Activated naive CD4-positive, alpha-beta T cell treated with Interleukin-2 at 50 U/mL for 16 hours (primary cell): ENCODE results near the gene UBE2R2.
A peak's percentile ranks its signal among the peaks of the same experiment; 100 is the strongest.
"Not testable (repeated sequence)": the region's sequence is repeated elsewhere in the genome, so short reads cannot be mapped to it uniquely, and the experiment has no call there.

Experiments
- DNase-seq: peaks from one replicate; pipeline ENCODE4 v3.0.0-alpha.2; 2020

The UBE2R2 gene, protein sequence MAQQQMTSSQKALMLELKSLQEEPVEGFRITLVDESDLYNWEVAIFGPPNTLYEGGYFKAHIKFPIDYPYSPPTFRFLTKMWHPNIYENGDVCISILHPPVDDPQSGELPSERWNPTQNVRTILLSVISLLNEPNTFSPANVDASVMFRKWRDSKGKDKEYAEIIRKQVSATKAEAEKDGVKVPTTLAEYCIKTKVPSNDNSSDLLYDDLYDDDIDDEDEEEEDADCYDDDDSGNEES

DNA sequence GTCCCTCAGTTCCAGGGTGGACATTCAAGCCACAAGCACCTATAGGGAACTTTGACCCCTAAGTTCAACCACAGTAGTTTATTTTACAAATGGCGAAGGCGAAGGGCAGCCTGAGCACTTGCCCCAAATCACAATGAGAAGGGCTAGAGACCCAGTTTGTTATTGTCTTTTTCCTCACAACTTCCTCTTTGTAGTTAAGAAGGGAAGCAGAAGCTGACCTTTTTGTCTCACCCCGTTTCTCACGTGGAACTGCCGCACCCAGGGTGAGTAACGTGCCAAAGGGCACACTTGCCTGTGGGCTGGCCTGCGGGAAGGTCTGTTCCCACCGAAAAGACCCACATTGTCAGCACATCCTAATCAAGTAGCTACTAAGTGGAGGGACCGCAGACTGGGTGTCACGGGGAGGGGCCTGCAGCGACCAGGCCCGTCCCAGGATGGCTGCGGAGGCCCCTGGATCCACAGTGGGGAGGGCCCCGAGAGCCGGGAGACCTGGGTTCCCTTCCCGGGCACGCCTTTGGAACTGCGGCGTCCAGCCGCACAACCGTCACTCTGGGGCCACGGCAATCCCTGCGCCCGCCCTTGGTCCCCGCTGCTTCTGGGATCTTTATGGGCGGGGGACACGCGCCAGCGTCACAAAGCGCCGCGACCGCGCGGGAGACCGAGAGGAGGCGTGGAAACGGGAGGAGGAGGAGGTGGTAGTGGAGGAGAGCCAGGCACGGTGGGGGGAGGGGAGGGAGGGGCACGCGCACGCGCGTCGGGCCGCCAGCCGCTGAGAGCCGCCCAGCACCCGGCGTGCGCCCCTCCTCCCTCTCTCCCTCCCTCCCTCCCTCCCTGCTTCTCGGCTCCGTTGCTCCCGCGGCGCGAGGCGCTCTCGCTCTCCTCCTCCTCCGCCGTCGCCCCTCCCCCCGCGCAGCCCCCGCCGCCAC, at the start of gene UBE2R2:
TSS of gene UBE2R2 (plus strand) at position 834 of the 926 bp plus-strand sequence. CDS start 598 bp downstream, outside the sequence.
- peak; percentile 90 for DNase-seq

GRCh38 chr9:33770156-33770880, 46.6 kb upstream of the UBE2R2 start:
- DNase-seq, result not testable (repeated sequence)

- DNase-seq, result not testable (repeated sequence)
Measured at GRCh38 chr9:33773135-33773534, 43.8 kb upstream of the UBE2R2 start.

GRCh38 chr9:33774074-33774659, 42.8 kb upstream of the UBE2R2 start:
- DNase-seq, result not testable (repeated sequence)

DNA sequence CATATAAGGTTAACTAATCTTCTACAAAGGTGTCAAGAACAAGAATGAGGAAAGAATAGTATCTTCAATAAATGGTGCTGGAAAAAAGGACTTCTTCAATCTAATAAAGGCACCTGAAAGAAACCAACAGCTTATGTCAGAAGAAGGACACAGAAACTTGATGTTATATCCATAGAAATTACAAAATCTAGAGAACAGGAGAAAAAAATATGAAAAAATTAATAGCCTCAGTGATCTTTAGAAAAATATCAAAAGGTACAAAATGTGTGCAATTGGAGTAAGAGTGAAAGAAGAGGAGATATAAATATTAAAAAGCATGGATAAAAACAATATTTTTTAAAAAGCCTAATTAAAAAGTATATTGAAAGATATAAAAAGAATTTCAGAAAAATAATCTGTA, 40.4 kb upstream of the UBE2R2 start:
- no peak for DNase-seq

DNA sequence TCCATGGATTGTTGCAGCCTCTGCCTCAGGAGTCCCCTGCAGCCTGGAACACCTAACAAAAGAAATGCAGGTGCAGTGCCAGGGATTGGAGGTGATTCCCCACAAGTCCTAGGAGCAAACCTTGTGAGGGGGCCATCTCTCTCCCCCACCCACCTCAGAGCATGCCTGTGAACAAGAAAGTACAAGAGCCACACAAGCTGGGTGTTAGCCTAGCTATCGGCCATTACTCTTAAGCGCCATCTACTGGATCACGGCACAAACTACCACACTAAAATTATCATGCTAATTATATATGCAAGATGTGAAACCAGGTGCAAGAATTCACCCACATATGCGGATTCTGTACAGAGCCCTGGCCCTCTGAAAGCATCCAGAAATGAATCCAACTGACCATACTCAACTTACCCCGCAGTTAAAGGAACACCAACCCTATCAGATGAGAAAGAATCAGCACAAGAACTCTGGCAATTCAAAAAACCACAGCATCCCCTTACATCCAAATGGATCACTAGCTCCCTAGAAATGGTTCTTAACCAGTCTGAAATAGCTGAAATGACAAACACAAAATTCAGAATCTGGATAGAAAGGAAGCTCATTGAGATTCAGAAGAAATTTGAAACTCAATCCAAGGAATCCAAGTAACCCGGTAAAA, 38.1 kb upstream of the UBE2R2 start:
- peak; percentile 36 for DNase-seq

DNA sequence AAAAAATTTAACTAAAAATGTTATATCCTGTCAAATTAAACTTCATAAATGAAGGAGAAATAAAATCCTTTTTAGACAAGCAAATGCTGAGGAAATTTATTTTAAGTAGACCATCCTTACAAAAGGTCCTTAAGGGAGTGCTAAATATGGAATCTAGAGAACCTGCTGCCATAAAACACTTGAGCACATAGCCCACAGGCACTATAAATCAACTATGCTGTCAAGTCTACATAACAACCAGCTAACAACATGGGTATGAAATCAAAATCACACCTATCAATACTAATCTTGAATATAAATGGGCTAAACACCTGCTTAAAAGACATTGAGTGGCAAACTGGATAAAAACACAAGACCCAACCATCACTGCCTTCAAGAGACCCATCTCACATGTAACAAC, 36.7 kb upstream of the UBE2R2 start:
- no peak for DNase-seq

DNA sequence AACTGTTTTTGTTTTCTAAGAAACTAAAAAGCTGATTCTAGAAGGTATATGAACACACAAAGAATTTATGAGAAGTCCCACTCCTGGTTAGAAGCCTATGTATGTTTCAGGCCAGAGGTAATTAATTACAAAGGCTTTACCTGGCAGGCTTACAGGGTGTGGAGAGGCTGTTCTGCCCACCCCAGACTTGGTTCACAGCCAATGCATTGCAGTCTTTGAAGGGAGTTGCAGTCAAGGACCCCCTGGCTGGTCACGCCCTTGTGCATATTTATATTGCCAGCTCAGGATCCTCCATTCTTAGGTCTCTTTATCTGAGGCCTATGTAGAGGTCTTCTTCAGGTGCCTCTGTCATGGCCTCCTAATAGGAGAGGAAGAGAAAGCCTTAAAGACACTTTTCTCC, 35.2 kb upstream of the UBE2R2 start:
- DNase-seq, result no peak

GRCh38 chr9:33782395-33783152, 34.4 kb upstream of the UBE2R2 start:
- no peak for DNase-seq

DNA sequence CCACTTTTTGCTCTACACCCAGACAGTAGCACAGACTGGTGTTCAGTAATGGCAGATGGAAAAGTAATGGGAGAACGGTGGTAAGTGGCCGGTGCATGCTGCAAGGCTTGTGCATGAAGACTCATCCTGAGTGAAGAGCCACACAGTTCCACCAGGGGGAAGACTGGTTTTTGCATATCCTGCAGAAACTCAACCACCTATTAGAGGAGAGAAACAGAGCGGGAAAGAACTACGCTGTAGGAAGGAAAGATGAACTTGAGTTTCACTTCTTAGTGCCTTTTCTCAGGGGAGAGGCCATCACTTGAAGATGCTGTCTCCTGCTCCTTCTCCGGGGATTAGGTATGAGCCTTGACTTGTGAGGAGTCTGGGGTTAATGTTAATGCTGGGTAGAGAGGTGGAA, 31.0 kb upstream of the UBE2R2 start:
- no peak for DNase-seq

DNA sequence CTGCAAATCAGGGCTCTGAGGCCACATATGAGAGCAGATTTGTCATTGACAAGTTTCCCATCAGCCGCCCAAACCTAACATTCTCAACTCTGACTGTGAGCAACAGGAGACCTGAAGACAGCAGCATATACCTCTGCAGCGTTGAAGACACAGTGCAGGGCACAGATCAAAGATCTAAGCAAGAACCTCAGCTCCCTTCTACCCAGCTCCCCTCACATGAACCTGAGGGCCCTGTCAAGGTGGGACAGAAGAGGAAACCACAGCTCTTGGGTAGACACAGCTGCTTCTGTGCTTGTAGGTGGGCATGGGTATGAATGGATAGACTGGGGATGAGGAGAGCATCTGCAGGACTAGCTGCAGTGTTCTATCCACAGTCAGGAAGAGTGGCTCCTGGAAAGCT, 30.3 kb upstream of the UBE2R2 start:
- DNase-seq, result no peak

DNA sequence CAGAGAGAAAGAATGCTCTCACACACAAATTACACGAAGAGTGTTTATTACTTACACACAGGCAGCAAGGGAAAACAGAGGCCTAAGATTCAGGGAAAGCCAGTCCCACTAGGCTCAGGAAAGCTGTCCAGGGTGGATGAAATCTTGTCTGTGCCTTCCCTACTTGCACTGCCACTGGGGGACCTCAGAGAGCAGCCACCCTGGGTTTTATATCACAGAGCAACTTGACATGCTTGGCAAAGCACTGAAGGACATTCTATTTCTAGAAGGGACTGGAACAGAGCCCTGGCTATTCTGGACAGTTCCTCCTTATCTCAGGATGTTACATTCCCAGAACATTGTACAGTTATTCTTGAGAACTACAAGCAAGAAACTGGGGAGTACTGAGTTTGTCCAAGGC, 29.1 kb upstream of the UBE2R2 start:
- no peak for DNase-seq

- not testable (repeated sequence) for DNase-seq
Measured at GRCh38 chr9:33789429-33789828, 27.5 kb upstream of the UBE2R2 start.

GRCh38 chr9:33791117-33791516, 25.8 kb upstream of the UBE2R2 start:
- no peak for DNase-seq

- not testable (repeated sequence) for DNase-seq
Measured at GRCh38 chr9:33793496-33793895, 23.5 kb upstream of the UBE2R2 start.

DNA sequence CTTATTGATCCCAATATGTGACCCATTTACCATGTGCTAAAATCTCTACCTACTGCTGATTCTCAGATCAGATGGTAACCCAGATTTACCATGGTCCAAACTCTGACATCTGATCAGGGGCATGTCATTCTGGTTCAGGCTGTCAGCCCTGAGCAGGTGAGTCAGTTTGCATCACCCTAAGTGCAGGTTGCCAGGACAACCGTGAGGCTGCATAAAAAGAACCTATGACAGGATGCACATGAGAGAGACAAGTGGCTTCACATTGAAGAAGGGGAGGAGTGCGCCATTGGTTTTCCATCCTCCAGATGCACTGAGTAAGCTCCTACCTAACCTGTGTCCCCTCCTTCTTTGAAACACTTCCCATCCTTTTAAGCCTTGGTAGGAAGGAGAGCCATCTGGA, 22.4 kb upstream of the UBE2R2 start:
- DNase-seq, result no peak

- no peak for DNase-seq
Measured at GRCh38 chr9:33795281-33795680, 21.7 kb upstream of the UBE2R2 start, which contains the start of gene PRSS3. Gene PRSS3, plus strand, starts transcription at chr9:33795561. Its CDS starts 13 bp downstream, at chr9:33795574.

- DNase-seq, result no peak
Measured at GRCh38 chr9:33795819-33796218, 21.1 kb upstream of the UBE2R2 start.

GRCh38 chr9:33796679-33797078, 20.3 kb upstream of the UBE2R2 start:
- not testable (repeated sequence) for DNase-seq

- DNase-seq, result no peak
Measured at GRCh38 chr9:33797837-33798236, 19.1 kb upstream of the UBE2R2 start.

DNA sequence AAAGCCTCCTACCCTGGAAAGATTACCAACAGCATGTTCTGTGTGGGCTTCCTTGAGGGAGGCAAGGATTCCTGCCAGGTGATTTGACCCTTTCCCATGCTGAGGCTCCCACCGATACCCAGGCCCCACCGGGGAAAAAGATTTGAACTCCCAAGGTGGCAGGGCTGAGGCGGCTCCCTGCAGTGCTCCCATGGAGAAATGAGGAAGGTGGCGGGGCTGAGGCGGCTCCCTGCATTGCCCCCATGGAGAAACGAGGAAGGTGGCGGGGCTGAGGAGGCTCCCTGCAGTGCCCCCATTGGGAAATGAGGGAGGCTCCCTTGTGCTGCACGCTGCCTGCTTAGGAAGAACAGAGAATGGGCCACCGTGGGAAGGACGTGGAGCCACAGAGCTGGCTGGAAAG, 18.4 kb upstream of the UBE2R2 start:
- DNase-seq, result no peak
